HCT116 (cell line): ENCODE results near the gene ATP2B3. TPM values are rescaled to one million over a fixed set of nuclear protein-coding genes. Genes with fewer than 3 reads are reported as not detected.

Source experiments
- ATAC-seq: fragments of 200-7000 bp; cut with Tn5 transposase; 2 replicates; pipeline ENCODE4 v1.9.1; 2020; ENCODE audit warnings: mild to moderate bottlenecking, moderate library complexity
- BruUV-seq: library from RNA; stranded (reverse); fragments of 400-500 nt; replicated peaks from 2 replicates; lab custom pipeline; 2021; lab: Mats Ljungman, UMichigan
- CTCF ChIA-PET: fragments of 300-600 bp; sonication (Branson Sonifier 250); formaldehyde crosslinking; loops from one replicate; lab custom pipeline; 2021; ENCODE audit warnings: antibody characterized with exemption; lab: Charles Lee
- POLR2A ChIA-PET: fragments of 300-600, 350-600 bp; sonication (Branson Sonifier 250); formaldehyde crosslinking; loops from one replicate; lab custom pipeline; 2021; ENCODE audit warnings: antibody characterized with exemption; lab: Charles Lee
- RAD21 ChIA-PET, 2 experiments: fragments of 300-600 bp; sonication (Branson Sonifier 250); formaldehyde crosslinking; loops; one replicate each; lab custom pipeline; 2023; ENCODE audit warnings: low total read pairs in 2 of 2; ENCODE audit not compliant: uncharacterized antibody in 2 of 2, unreplicated experiment in 2 of 2, low non-redundant PET in 1 of 2; lab: Charles Lee
- DNase-seq: peaks from one replicate; pipeline ENCODE4 v3.0.0-alpha.2; 2010; ENCODE audit warnings: low read depth, low spot score
- H2AFZ ChIP-seq: fragments of 200-600 bp; shearing (Covaris generic), sonication (generic); 2 replicates; pipeline ENCODE4 v1.6.1; 2017; ENCODE audit warnings: low read depth, mixed run types, mixed read lengths, antibody characterized with exemption, low read length; ENCODE audit not compliant: poor library complexity, severe bottlenecking
- H3K27ac ChIP-seq: 2 replicates; pipeline ENCODE4 v1.5.1; 2012; ENCODE audit warnings: low read depth, low read length
- H3K27me3 ChIP-seq: fragments of 200-600 bp; sonication (generic); 2 replicates; pipeline ENCODE4 v1.6.1; 2016; ENCODE audit warnings: mixed run types, low read length, mixed read lengths; ENCODE audit not compliant: insufficient read depth
- H3K36me3 ChIP-seq, 2 experiments: fragments of 200-500 bp in 1 of 2; fragments of 200-600 bp in 1 of 2; sonication (Bioruptor generic) in 1 of 2; sonication (generic) in 1 of 2; 2 replicates each; pipeline versions ENCODE4 v1.5.1 to v1.6.1; 2014 to 2016; ENCODE audit warnings: low read length in 2 of 2, inconsistent platforms in 1 of 2, mixed read lengths in 1 of 2, mixed run types in 1 of 2; ENCODE audit not compliant: insufficient read depth in 2 of 2, control insufficient read depth in 1 of 2
- H3K4me1 ChIP-seq, 2 experiments: fragments of 200-600 bp in 1 of 2; sonication (generic) in 1 of 2; 2 replicates each; pipeline versions ENCODE4 v1.5.1 to v1.6.1; 2012 to 2017; ENCODE audit warnings: low read length in 2 of 2, inconsistent platforms in 1 of 2, mild to moderate bottlenecking in 1 of 2, mixed read lengths in 1 of 2, mixed run types in 1 of 2, moderate library complexity in 1 of 2; ENCODE audit not compliant: insufficient read depth in 2 of 2, control insufficient read depth in 1 of 2
- H3K4me2 ChIP-seq: fragments of 200-600 bp; sonication (generic); 2 replicates; pipeline ENCODE4 v1.6.1; 2017; ENCODE audit warnings: mixed run types, low read length, mixed read lengths
- H3K4me3 ChIP-seq, 2 experiments: fragments of 200-600 bp in 1 of 2; sonication (generic) in 1 of 2; replicated peaks in 1 of 2; 2 replicates each; pipeline ENCODE4 v1.5.1; 2011 to 2016; ENCODE audit warnings: low read length in 2 of 2, control low read depth in 1 of 2, low read depth in 1 of 2, mild to moderate bottlenecking in 1 of 2, mixed read lengths in 1 of 2, mixed run types in 1 of 2
- H3K79me2 ChIP-seq: fragments of 200-600 bp; sonication (generic); 2 replicates; pipeline ENCODE4 v1.6.1; 2017; ENCODE audit warnings: mild to moderate bottlenecking, mixed run types, low read length, moderate library complexity, mixed read lengths; ENCODE audit not compliant: insufficient read depth
- H3K9ac ChIP-seq: fragments of 200-600 bp; sonication (generic); 2 replicates; pipeline ENCODE4 v1.6.1; 2016; ENCODE audit warnings: low read length, mixed read lengths
- H3K9me2 ChIP-seq: fragments of 200-600 bp; sonication (generic), shearing (Covaris generic); 2 replicates; pipeline ENCODE4 v1.6.1; 2017; ENCODE audit warnings: mixed run types, mild to moderate bottlenecking, moderate library complexity; ENCODE audit not compliant: insufficient read depth
- H3K9me3 ChIP-seq, 2 experiments: fragments of 200-500 bp in 1 of 2; fragments of 200-600 bp in 1 of 2; sonication (Bioruptor generic) in 1 of 2; sonication (generic) in 1 of 2; 2 replicates each; pipeline ENCODE4 v1.6.1; 2014 to 2017; ENCODE audit warnings: low read length in 2 of 2, mixed read lengths in 2 of 2, inconsistent platforms in 1 of 2, low read depth in 1 of 2, mild to moderate bottlenecking in 1 of 2, mixed run types in 1 of 2, moderate library complexity in 1 of 2; ENCODE audit not compliant: control insufficient read depth in 1 of 2, insufficient read depth in 1 of 2
- H4K20me1 ChIP-seq: fragments of 200-600 bp; sonication (generic), shearing (Covaris generic); 2 replicates; pipeline ENCODE4 v1.6.1; 2017; ENCODE audit warnings: mixed run types, mild to moderate bottlenecking, moderate library complexity; ENCODE audit not compliant: insufficient read depth
- CBX3 ChIP-seq: IDR thresholded peaks from 2 replicates; pipeline ENCODE4 v1.6.1; 2012; ENCODE audit warnings: low read depth
- CEBPB ChIP-seq: IDR thresholded peaks from 2 replicates; pipeline ENCODE4 v1.6.1; 2012; ENCODE audit warnings: low read depth
- EGR1 ChIP-seq: IDR thresholded peaks from 2 replicates; pipeline ENCODE4 v1.6.1; 2012; ENCODE audit warnings: low read depth
- ELF1 ChIP-seq: IDR thresholded peaks from 2 replicates; pipeline ENCODE4 v1.6.1; 2012; ENCODE audit warnings: low read depth, borderline replicate concordance
- EZH2 ChIP-seq: fragments of 200-600 bp; sonication (generic); IDR thresholded peaks from 2 replicates; pipeline ENCODE4 v1.6.1; 2017; ENCODE audit warnings: antibody characterized with exemption, mixed run types
- FOSL1 ChIP-seq: IDR thresholded peaks from 2 replicates; pipeline ENCODE4 v1.6.1; 2012; ENCODE audit warnings: low read depth
- POLR2A ChIP-seq: IDR thresholded peaks from 2 replicates; pipeline ENCODE4 v1.7.0; 2011; ENCODE audit warnings: borderline replicate concordance; ENCODE audit not compliant: insufficient read depth, insufficient read length; ENCODE audit errors: extremely low read depth
- RAD21 ChIP-seq: IDR thresholded peaks from 2 replicates; pipeline ENCODE4 v1.6.1; 2012; ENCODE audit warnings: low read depth, mild to moderate bottlenecking
- SIN3A ChIP-seq: IDR thresholded peaks from 2 replicates; pipeline ENCODE4 v1.6.1; 2012; ENCODE audit warnings: low read depth
- SP1 ChIP-seq: IDR thresholded peaks from 2 replicates; pipeline ENCODE4 v1.6.1; 2012; ENCODE audit warnings: low read depth
- SRF ChIP-seq: IDR thresholded peaks from 2 replicates; pipeline ENCODE4 v1.6.1; 2012; ENCODE audit warnings: low read depth
- TCF7L2 ChIP-seq: IDR thresholded peaks from 2 replicates; pipeline ENCODE4 v1.7.0; 2011; ENCODE audit warnings: borderline replicate concordance, inconsistent platforms; ENCODE audit not compliant: insufficient read depth, insufficient read length; ENCODE audit errors: extremely low read depth
- YY1 ChIP-seq: IDR thresholded peaks from 2 replicates; pipeline ENCODE4 v1.6.1; 2011; ENCODE audit warnings: low read length, low read depth, moderate library complexity, mild to moderate bottlenecking; ENCODE audit not compliant: insufficient replicate concordance; ENCODE audit errors: extremely low read depth
- ZFX ChIP-seq: fragments of 450-650 bp; IDR thresholded peaks from 2 replicates; pipeline ENCODE4 v1.6.1; 2017
- intact Hi-C: fragments of 100-400 bp; cut with micrococcal nuclease; formaldehyde crosslinking; loops from 2 replicates; pipeline ENCODE4 v1.10.0; 2022
- total RNA-seq: library from RNA; stranded (reverse); gene quantifications from one replicate; pipeline ENCODE4 v1.2.1, GENCODE V29; 2021; ENCODE audit not compliant: unreplicated experiment
- TF ChIP-seq, protein P1 (sequence below): IDR thresholded peaks from 2 replicates; pipeline ENCODE4 v1.6.1; 2012
- TF ChIP-seq, protein P2 (sequence below), 3 experiments: fragments of 200-600 bp in 1 of 3; sonication (generic) in 1 of 3; IDR thresholded peaks in 2 of 3; conservative IDR thresholded peaks in 1 of 3; 2 replicates each; pipeline ENCODE4 v1.5.1; 2012 to 2017; ENCODE audit warnings: low read depth in 2 of 3, low read length in 2 of 3, antibody characterized with exemption in 1 of 3, borderline replicate concordance in 1 of 3, control low read depth in 1 of 3, mild to moderate bottlenecking in 1 of 3, mixed read lengths in 1 of 3, mixed run types in 1 of 3, moderate library complexity in 1 of 3; ENCODE audit not compliant: insufficient read depth in 1 of 3
- TF ChIP-seq, protein P3 (sequence below): IDR thresholded peaks from 2 replicates; pipeline ENCODE4 v1.6.1; 2012; ENCODE audit warnings: low read depth
- TF ChIP-seq, protein P4 (sequence below): IDR thresholded peaks from 2 replicates; pipeline ENCODE4 v1.6.1; 2011; ENCODE audit warnings: mild to moderate bottlenecking, low read length, moderate library complexity; ENCODE audit not compliant: insufficient replicate concordance; ENCODE audit errors: extremely low read depth

The ATP2B3 gene
- total RNA-seq, 1 experiment from 2014 or later: not detected

DNA sequence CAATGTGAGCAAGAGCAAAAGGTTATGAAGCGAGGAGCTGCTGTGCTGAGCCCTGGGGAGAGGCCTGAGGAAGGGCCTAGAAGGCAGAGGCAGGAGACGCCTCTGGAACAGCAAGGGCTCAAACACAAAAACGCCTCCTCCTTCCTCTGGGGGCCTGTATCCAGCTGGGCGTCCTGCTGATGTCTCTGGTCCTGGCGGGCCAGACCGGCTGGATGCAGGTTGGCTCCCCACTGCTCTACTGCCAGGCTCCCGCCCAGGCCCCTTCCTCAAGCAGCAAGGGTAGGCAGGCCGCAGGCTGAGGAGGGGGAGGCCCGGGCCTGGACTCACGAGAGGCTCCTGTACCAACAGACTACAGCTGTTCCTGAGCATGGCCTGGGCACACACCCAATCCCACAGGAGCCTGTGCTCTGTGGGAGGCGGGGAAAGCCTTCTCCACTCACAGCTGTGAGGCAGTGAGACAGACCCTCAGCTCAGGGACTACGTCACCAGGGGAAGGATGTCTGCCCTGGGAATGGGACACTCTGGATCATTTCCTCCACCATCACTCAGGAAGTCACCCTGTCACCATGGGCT, 49.3 kb upstream of the ATP2B3 start:
- H3K4me1 ChIP-seq: no peaks in the 10 kb centered on the region
- CTCF ChIA-PET: no interaction called here
- intact Hi-C loops: no loop called here
- no peak overlapping the region for H3K4me2 ChIP-seq
- H4K20me1 ChIP-seq: no peaks in the 10 kb centered on the region
- no peak overlapping the region for H3K4me3 ChIP-seq
- no peak overlapping the region for H3K9ac ChIP-seq
- BruUV-seq: no TSS peak
- H3K27ac ChIP-seq: no peak overlapping the region
- peaks cover 8% of the 10 kb centered on the region for H3K79me2 ChIP-seq
- H2AFZ ChIP-seq: no peak overlapping the region
- POLR2A ChIA-PET: no interaction called here
- H3K9me3 ChIP-seq: no peaks in the 10 kb centered on the region
- DNase-seq (no peak), ATAC-seq (no peak)
- RAD21 ChIA-PET: no interaction called here
- TF ChIP-seq RAD21 (no peak), CEBPB (no peak), SRF (no peak), FOSL1 (no peak), SIN3A (no peak), EGR1 (no peak), TCF7L2 (no peak), YY1 (no peak), ELF1 (no peak), EZH2 (no peak), POLR2A (no peak), SP1 (no peak), CBX3 (no peak), ZFX (no peak)
- TF ChIP-seq, protein P1, sequence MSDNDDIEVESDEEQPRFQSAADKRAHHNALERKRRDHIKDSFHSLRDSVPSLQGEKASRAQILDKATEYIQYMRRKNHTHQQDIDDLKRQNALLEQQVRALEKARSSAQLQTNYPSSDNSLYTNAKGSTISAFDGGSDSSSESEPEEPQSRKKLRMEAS: no peak
- TF ChIP-seq, protein P2, sequence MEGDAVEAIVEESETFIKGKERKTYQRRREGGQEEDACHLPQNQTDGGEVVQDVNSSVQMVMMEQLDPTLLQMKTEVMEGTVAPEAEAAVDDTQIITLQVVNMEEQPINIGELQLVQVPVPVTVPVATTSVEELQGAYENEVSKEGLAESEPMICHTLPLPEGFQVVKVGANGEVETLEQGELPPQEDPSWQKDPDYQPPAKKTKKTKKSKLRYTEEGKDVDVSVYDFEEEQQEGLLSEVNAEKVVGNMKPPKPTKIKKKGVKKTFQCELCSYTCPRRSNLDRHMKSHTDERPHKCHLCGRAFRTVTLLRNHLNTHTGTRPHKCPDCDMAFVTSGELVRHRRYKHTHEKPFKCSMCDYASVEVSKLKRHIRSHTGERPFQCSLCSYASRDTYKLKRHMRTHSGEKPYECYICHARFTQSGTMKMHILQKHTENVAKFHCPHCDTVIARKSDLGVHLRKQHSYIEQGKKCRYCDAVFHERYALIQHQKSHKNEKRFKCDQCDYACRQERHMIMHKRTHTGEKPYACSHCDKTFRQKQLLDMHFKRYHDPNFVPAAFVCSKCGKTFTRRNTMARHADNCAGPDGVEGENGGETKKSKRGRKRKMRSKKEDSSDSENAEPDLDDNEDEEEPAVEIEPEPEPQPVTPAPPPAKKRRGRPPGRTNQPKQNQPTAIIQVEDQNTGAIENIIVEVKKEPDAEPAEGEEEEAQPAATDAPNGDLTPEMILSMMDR (IDR thresholded peaks at IDR 0.05 in 2 of 3, conservative IDR thresholded peaks at IDR 0.05 in 1 of 3; ENCODE audit: borderline replicate concordance in 1 of 3, insufficient read depth in 1 of 3, low read depth in 2 of 3, low read length in 2 of 3): no peak
- TF ChIP-seq, protein P3, sequence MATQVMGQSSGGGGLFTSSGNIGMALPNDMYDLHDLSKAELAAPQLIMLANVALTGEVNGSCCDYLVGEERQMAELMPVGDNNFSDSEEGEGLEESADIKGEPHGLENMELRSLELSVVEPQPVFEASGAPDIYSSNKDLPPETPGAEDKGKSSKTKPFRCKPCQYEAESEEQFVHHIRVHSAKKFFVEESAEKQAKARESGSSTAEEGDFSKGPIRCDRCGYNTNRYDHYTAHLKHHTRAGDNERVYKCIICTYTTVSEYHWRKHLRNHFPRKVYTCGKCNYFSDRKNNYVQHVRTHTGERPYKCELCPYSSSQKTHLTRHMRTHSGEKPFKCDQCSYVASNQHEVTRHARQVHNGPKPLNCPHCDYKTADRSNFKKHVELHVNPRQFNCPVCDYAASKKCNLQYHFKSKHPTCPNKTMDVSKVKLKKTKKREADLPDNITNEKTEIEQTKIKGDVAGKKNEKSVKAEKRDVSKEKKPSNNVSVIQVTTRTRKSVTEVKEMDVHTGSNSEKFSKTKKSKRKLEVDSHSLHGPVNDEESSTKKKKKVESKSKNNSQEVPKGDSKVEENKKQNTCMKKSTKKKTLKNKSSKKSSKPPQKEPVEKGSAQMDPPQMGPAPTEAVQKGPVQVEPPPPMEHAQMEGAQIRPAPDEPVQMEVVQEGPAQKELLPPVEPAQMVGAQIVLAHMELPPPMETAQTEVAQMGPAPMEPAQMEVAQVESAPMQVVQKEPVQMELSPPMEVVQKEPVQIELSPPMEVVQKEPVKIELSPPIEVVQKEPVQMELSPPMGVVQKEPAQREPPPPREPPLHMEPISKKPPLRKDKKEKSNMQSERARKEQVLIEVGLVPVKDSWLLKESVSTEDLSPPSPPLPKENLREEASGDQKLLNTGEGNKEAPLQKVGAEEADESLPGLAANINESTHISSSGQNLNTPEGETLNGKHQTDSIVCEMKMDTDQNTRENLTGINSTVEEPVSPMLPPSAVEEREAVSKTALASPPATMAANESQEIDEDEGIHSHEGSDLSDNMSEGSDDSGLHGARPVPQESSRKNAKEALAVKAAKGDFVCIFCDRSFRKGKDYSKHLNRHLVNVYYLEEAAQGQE: no peak
- TF ChIP-seq, protein P4, sequence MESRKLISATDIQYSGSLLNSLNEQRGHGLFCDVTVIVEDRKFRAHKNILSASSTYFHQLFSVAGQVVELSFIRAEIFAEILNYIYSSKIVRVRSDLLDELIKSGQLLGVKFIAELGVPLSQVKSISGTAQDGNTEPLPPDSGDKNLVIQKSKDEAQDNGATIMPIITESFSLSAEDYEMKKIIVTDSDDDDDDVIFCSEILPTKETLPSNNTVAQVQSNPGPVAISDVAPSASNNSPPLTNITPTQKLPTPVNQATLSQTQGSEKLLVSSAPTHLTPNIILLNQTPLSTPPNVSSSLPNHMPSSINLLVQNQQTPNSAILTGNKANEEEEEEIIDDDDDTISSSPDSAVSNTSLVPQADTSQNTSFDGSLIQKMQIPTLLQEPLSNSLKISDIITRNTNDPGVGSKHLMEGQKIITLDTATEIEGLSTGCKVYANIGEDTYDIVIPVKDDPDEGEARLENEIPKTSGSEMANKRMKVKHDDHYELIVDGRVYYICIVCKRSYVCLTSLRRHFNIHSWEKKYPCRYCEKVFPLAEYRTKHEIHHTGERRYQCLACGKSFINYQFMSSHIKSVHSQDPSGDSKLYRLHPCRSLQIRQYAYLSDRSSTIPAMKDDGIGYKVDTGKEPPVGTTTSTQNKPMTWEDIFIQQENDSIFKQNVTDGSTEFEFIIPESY: no peak
- TF ChIP-seq, all 23 proteins: peak for 0
- Histone ChIP-seq H3K27me3 (no peaks in the 10 kb centered on the region), H3K36me3 (no peaks in the 10 kb centered on the region), H3K9me2 (no peaks in the 10 kb centered on the region)
